Measurements from ENCODE around the gene SEC23A.

DNA sequence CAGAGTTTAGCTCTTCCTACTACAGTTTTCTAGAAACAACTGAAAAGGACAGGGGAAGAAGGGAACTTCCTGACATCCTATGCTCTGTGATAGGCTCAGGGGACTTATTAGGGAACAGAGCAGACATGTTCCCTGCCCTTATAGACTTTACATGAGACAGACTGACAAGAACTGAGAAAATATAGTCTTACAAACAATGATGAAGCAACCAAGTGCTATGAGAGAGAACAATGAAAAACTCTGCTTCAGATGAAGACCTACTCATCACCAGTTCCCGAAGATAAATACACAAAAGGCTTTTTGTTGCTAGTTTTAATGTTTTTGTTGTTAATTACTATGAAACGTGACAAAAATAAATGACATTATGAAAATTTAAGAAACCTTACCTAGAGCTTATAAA lies 115.3 kb downstream of the SEC23A start:
- TF ChIP-seq, protein P1, sequence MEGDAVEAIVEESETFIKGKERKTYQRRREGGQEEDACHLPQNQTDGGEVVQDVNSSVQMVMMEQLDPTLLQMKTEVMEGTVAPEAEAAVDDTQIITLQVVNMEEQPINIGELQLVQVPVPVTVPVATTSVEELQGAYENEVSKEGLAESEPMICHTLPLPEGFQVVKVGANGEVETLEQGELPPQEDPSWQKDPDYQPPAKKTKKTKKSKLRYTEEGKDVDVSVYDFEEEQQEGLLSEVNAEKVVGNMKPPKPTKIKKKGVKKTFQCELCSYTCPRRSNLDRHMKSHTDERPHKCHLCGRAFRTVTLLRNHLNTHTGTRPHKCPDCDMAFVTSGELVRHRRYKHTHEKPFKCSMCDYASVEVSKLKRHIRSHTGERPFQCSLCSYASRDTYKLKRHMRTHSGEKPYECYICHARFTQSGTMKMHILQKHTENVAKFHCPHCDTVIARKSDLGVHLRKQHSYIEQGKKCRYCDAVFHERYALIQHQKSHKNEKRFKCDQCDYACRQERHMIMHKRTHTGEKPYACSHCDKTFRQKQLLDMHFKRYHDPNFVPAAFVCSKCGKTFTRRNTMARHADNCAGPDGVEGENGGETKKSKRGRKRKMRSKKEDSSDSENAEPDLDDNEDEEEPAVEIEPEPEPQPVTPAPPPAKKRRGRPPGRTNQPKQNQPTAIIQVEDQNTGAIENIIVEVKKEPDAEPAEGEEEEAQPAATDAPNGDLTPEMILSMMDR (tag by site-specific recombination; IDR thresholded peaks at IDR 0.05) = no peak
- TF ChIP-seq ZNF747 (tag by site-specific recombination; IDR thresholded peaks at IDR 0.05) (no peak), ZNF133 (tag by site-specific recombination; IDR thresholded peaks at IDR 0.05) (no peak), KLF1 (tag by site-specific recombination; IDR thresholded peaks at IDR 0.05) (no peak)
- TF ChIP-seq, protein P2, sequence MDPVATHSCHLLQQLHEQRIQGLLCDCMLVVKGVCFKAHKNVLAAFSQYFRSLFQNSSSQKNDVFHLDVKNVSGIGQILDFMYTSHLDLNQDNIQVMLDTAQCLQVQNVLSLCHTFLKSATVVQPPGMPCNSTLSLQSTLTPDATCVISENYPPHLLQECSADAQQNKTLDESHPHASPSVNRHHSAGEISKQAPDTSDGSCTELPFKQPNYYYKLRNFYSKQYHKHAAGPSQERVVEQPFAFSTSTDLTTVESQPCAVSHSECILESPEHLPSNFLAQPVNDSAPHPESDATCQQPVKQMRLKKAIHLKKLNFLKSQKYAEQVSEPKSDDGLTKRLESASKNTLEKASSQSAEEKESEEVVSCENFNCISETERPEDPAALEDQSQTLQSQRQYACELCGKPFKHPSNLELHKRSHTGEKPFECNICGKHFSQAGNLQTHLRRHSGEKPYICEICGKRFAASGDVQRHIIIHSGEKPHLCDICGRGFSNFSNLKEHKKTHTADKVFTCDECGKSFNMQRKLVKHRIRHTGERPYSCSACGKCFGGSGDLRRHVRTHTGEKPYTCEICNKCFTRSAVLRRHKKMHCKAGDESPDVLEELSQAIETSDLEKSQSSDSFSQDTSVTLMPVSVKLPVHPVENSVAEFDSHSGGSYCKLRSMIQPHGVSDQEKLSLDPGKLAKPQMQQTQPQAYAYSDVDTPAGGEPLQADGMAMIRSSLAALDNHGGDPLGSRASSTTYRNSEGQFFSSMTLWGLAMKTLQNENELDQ (tag by site-specific recombination; IDR thresholded peaks at IDR 0.05; ENCODE audit: low read depth) = no peak

All from HEK293 (cell line).